Measurements from ENCODE around the gene TMEM198. TPM values are rescaled to one million over a fixed set of nuclear protein-coding genes. Genes with fewer than 3 reads are reported as not detected.

Gene TMEM198
- total and polyA plus RNA-seq, 4 donors, result 1.7 to 7.4 (median 2.3) TPM; not detected in 1

- intact Hi-C loops (cut with DNase I), result no loop called here
- ATAC-seq (ENCODE audit: low FRiP score) (no peak), DNase-seq (peak in 1 of 2 donors; percentile 74)
- Histone ChIP-seq H3K27me3 (ENCODE audit: control insufficient read depth in 1 of 2, insufficient read depth in 2 of 2, low read length in 1 of 2) (no peaks in the 10 kb centered on the region), H3K27ac (ENCODE audit: low read depth in 1 of 2, low read length in 2 of 2) (no peak overlapping the region), H3K9me3 (ENCODE audit: control insufficient read depth, low read length) (no peaks in the 10 kb centered on the region), H3K36me3 (ENCODE audit: control insufficient read depth in 1 of 2, insufficient read depth in 2 of 2, low read length in 1 of 2) (no peaks in the 10 kb centered on the region), H3K4me1 (ENCODE audit: control insufficient read depth in 1 of 2, insufficient read depth in 2 of 2, low read length in 2 of 2) (no peaks in the 10 kb centered on the region), H3K4me3 (ENCODE audit: low read length in 2 of 2) (no peak overlapping the region)
- WGBS, 2 donors, result 91 to 93% methylated on average over 35 of the region's 35 CpGs
These were observed 24.0 kb downstream of the TMEM198 start for GRCh38 chr2:219567791-219568361.

GRCh38 chr2:219569041-219569440 lies 25.2 kb downstream of the TMEM198 start:
- DNase-seq, result peak in 1 of 2 donors; percentile 54
- WGBS, 2 donors, result 93 to 96% methylated on average over 6 of the region's 6 CpGs
- Histone ChIP-seq H3K27ac (ENCODE audit: low read depth in 1 of 2, low read length in 2 of 2) (no peak overlapping the region), H3K36me3 (ENCODE audit: control insufficient read depth in 1 of 2, insufficient read depth in 2 of 2, low read length in 1 of 2) (no peaks in the 10 kb centered on the region), H3K4me3 (ENCODE audit: low read length in 2 of 2) (no peak overlapping the region), H3K9me3 (ENCODE audit: control insufficient read depth, low read length) (no peaks in the 10 kb centered on the region), H3K27me3 (ENCODE audit: control insufficient read depth in 1 of 2, insufficient read depth in 2 of 2, low read length in 1 of 2) (no peaks in the 10 kb centered on the region), H3K4me1 (ENCODE audit: control insufficient read depth in 1 of 2, insufficient read depth in 2 of 2, low read length in 2 of 2) (no peaks in the 10 kb centered on the region)
- no peak for ATAC-seq (ENCODE audit: low FRiP score)
- intact Hi-C loops (cut with DNase I), result no loop called here

GRCh38 chr2:219569635-219570034 lies 25.8 kb downstream of the TMEM198 start:
- no peak for DNase-seq
- H3K36me3 ChIP-seq (ENCODE audit: control insufficient read depth in 1 of 2, insufficient read depth in 2 of 2, low read length in 1 of 2), result no peaks in the 10 kb centered on the region
- 89% methylated on average over 6 of the region's 6 CpGs for WGBS, 2 donors
- no peaks in the 10 kb centered on the region for H3K27me3 ChIP-seq (ENCODE audit: control insufficient read depth in 1 of 2, insufficient read depth in 2 of 2, low read length in 1 of 2)
- no peak overlapping the region for H3K27ac ChIP-seq (ENCODE audit: low read depth in 1 of 2, low read length in 2 of 2)
- H3K4me3 ChIP-seq (ENCODE audit: low read length in 2 of 2), result no peak overlapping the region
- H3K9me3 ChIP-seq (ENCODE audit: control insufficient read depth, low read length), result no peaks in the 10 kb centered on the region
- no peaks in the 10 kb centered on the region for H3K4me1 ChIP-seq (ENCODE audit: control insufficient read depth in 1 of 2, insufficient read depth in 2 of 2, low read length in 2 of 2)
- ATAC-seq (ENCODE audit: low FRiP score), result no peak
- intact Hi-C loops (cut with DNase I), result loop anchor here in 1 of 2 donors (2.0 kb wide), 1 partner anchor 119 kb away; no protein-coding TSS in a partner anchor

GRCh38 chr2:219570194-219570923 lies 26.5 kb downstream of the TMEM198 start:
- Histone ChIP-seq H3K27me3 (ENCODE audit: control insufficient read depth in 1 of 2, insufficient read depth in 2 of 2, low read length in 1 of 2) (no peaks in the 10 kb centered on the region), H3K27ac (ENCODE audit: low read depth in 1 of 2, low read length in 2 of 2) (peak overlapping the region; percentile 47 to 76), H3K9me3 (ENCODE audit: control insufficient read depth, low read length) (no peaks in the 10 kb centered on the region), H3K36me3 (ENCODE audit: control insufficient read depth in 1 of 2, insufficient read depth in 2 of 2, low read length in 1 of 2) (no peaks in the 10 kb centered on the region), H3K4me3 (ENCODE audit: low read length in 2 of 2) (peak overlapping the region; percentile 79 to 91), H3K4me1 (ENCODE audit: control insufficient read depth in 1 of 2, insufficient read depth in 2 of 2, low read length in 2 of 2) (no peaks in the 10 kb centered on the region)
- ATAC-seq (ENCODE audit: low FRiP score) (peak; percentile 33), DNase-seq (peak; percentile 55 to 78)
- WGBS, 2 donors, result 6 to 9% methylated on average over 79 to 95 of the region's 95 CpGs
- intact Hi-C loops (cut with DNase I), result loop anchor here in 1 of 2 donors (2.0 kb wide), 1 partner anchor 118 kb away; no protein-coding TSS in a partner anchor

GRCh38 chr2:219570924-219571310 lies 27.1 kb downstream of the TMEM198 start:
- 0 to 1% methylated on average over 37 to 55 of the region's 55 CpGs for WGBS, 2 donors
- peak overlapping the region; percentile 47 to 76 for H3K27ac ChIP-seq (ENCODE audit: low read depth in 1 of 2, low read length in 2 of 2)

GRCh38 chr2:219571311-219572236 lies 27.7 kb downstream of the TMEM198 start, which contains the start of gene OBSL1:
OBSL1 (minus strand) TSS chr2:219571539; CDS start chr2:219571232, 307 bp downstream.
- Histone ChIP-seq H3K27ac (ENCODE audit: low read depth in 1 of 2, low read length in 2 of 2) (peak within 1 kb of the TSS; percentile 47 to 76), H3K4me3 (ENCODE audit: low read length in 2 of 2) (peak within 1 kb of the TSS; percentile 79 to 91), H3K27me3 (ENCODE audit: control insufficient read depth in 1 of 2, insufficient read depth in 2 of 2, low read length in 1 of 2) (no peaks in the 10 kb centered on the region), H3K4me1 (ENCODE audit: control insufficient read depth in 1 of 2, insufficient read depth in 2 of 2, low read length in 2 of 2) (no peaks in the 10 kb centered on the region), H3K36me3 (ENCODE audit: control insufficient read depth in 1 of 2, insufficient read depth in 2 of 2, low read length in 1 of 2) (no peaks in the 10 kb centered on the region), H3K9me3 (ENCODE audit: control insufficient read depth, low read length) (no peaks in the 10 kb centered on the region)
- DNase-seq (peak; percentile 82 to 89), ATAC-seq (ENCODE audit: low FRiP score) (peak; percentile 79)
- WGBS, 2 donors, result 3% methylated on average over 31 to 42 of the region's 42 CpGs
- intact Hi-C loops (cut with DNase I), result loop anchor here in 1 of 2 donors (1.0 to 2.0 kb wide), 2 partner anchors 26 to 117 kb away; partner anchors contain the start of gene STK11IP

More at GRCh38 chr2:219570924-219571310, 27.1 kb downstream of the TMEM198 start:
- no peaks in the 10 kb centered on the region for H3K27me3 ChIP-seq (ENCODE audit: control insufficient read depth in 1 of 2, insufficient read depth in 2 of 2, low read length in 1 of 2)
- peak; percentile 5 for ATAC-seq (ENCODE audit: low FRiP score)
- DNase-seq, result peak; percentile 50 to 81
- peak overlapping the region; percentile 79 to 91 for H3K4me3 ChIP-seq (ENCODE audit: low read length in 2 of 2)
- no peaks in the 10 kb centered on the region for H3K9me3 ChIP-seq (ENCODE audit: control insufficient read depth, low read length)
- intact Hi-C loops (cut with DNase I), result loop anchor here in 1 of 2 donors (1.0 to 2.0 kb wide), 2 partner anchors 26 to 118 kb away; partner anchors contain the start of gene STK11IP
- H3K36me3 ChIP-seq (ENCODE audit: control insufficient read depth in 1 of 2, insufficient read depth in 2 of 2, low read length in 1 of 2), result no peaks in the 10 kb centered on the region
- no peaks in the 10 kb centered on the region for H3K4me1 ChIP-seq (ENCODE audit: control insufficient read depth in 1 of 2, insufficient read depth in 2 of 2, low read length in 2 of 2)

- Histone ChIP-seq H3K4me3 (ENCODE audit: low read length in 2 of 2) (peak within 1 kb of the TSS; percentile 79 to 91), H3K4me1 (ENCODE audit: control insufficient read depth in 1 of 2, insufficient read depth in 2 of 2, low read length in 2 of 2) (no peaks in the 10 kb centered on the region), H3K36me3 (ENCODE audit: control insufficient read depth in 1 of 2, insufficient read depth in 2 of 2, low read length in 1 of 2) (no peaks in the 10 kb centered on the region), H3K27me3 (ENCODE audit: control insufficient read depth in 1 of 2, insufficient read depth in 2 of 2, low read length in 1 of 2) (no peaks in the 10 kb centered on the region), H3K27ac (ENCODE audit: low read depth in 1 of 2, low read length in 2 of 2) (peak within 1 kb of the TSS; percentile 43 to 49), H3K9me3 (ENCODE audit: control insufficient read depth, low read length) (no peaks in the 10 kb centered on the region)
- intact Hi-C loops (cut with DNase I), result no loop called here
- ATAC-seq (ENCODE audit: low FRiP score) (no peak), DNase-seq (peak in 1 of 2 donors; percentile 62)
- 87 to 89% methylated on average over 13 of the region's 13 CpGs for WGBS, 2 donors
These were observed 28.6 kb downstream of the TMEM198 start, which contains the start of gene INHA for GRCh38 chr2:219572237-219573001. INHA (plus strand) TSS chr2:219572310; CDS start chr2:219572375, 65 bp downstream.
